ENCODE results near the gene FOXF2.
"Not testable (repeated sequence)": the region's sequence is repeated elsewhere in the genome, so short reads cannot be mapped to it uniquely, and the experiment has no call there.

Gene FOXF2

GRCh38 chr6:1389369-1390132 is at the start of gene FOXF2:
TSS of gene FOXF2 (plus strand) at chr6:1389576. CDS start at chr6:1389948, 372 bp downstream.
- no peak for DNase-seq

DNA sequence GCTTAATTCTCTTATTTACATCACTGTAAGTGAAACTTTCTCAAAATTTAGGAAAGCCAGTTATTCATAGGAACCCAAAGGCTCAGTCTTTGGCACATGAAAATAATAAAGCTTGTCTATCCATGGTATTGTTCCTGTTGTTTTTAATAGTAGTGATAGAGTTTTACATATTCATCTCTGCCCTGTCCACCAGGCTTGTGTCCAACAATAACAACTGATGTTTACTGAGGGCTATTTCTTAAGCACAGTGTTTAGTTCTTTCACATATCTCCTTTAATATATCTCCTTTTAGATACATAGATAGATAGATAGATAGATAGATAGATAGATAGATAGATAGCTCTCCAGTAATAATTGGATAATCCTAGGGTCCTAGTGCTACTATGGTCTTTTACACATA is 43.3 kb upstream of the FOXF2 start:
- no peak for DNase-seq

- no peak for DNase-seq
Observed at GRCh38 chr6:1346558-1347091, 42.8 kb upstream of the FOXF2 start.

GRCh38 chr6:1347161-1347560 is 42.2 kb upstream of the FOXF2 start:
- no peak for DNase-seq

- no peak for DNase-seq
Observed at GRCh38 chr6:1348675-1349074, 40.7 kb upstream of the FOXF2 start.

GRCh38 chr6:1349655-1350054 is 39.7 kb upstream of the FOXF2 start:
- DNase-seq, result no peak

GRCh38 chr6:1351381-1352008 is 37.9 kb upstream of the FOXF2 start:
- DNase-seq, result no peak

GRCh38 chr6:1355068-1355467 is 34.3 kb upstream of the FOXF2 start:
- not testable (repeated sequence) for DNase-seq

GRCh38 chr6:1361717-1362116 is 27.7 kb upstream of the FOXF2 start:
- not testable (repeated sequence) for DNase-seq

DNA sequence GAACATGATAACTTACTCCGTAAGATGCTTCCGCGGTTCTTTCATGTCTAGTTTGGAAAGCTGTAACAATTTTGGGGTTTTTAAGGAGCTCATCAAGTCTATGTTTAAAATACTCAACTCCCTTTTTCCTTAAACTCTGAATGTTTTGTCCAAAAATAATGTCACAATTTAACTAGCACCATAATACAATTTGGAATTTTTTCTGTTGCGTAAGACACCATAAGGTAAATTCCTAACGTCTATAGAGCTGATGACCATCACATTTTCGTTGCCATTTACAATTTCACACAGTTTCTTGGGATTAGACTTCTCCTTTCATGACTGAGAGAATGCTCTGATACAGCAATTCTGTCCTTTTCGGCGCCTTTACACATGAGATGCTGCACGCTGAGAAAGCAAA is 26.7 kb upstream of the FOXF2 start:
- DNase-seq, result no peak

GRCh38 chr6:1363298-1363697 is 26.1 kb upstream of the FOXF2 start:
- no peak for DNase-seq

DNA sequence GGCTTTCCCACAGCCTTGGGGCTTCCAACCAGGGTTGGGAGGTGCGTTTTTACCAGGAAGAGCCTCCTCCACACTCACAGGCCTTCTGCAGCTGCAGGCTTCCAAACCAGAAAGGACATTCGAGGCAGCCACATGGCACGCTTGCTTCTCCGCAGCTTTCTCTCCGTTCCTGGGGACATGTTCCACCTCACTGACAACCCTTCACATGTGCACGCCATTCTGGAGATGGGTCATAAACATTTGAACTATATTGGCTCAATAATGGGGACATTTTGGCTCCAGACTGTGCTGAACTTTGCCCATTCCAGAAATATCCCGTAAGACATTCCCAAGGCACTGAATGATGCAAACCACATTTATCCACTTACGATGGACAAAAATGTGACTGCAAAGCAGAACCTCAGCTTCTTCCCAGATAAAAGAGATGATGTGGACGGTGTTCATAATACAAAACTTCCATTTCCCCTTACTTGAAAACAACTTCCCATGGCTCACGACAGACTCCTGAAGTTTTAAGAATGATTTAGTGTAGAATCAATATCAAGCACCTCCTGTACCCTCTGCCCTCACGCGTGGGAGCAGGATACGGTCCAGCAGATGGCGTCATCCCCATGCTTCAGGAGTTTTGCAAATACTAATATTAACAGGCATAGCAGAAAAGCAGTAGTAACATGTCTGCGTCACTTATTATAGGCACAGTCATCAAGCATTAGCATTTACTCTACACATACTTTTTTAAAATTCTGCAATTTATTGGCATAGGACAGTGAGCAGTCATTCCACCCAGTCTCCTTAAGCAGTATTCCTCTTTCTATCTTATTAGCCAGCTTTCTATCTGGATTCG is 25.4 kb upstream of the FOXF2 start:
- peak; percentile 45 for DNase-seq

DNA sequence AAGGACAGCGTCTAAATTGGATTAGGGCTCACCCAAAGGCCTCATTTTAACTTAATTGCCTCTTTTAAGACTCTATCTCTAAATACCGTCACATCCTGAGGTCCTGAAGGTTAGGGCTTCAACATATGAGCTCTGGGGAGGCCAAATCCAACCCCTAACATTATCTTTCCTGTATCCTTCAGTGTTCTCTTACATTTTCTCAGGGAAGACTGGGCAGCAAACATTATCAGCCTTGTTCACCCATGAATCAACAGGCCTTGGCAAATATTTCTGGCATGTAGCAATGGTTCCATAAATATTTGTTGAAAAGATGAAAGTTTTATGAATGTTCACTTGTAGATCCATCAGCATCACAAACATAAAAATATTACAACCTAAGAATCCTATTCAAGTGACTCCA is 24.6 kb upstream of the FOXF2 start:
- no peak for DNase-seq

- no peak for DNase-seq
Observed at GRCh38 chr6:1365686-1366085, 23.7 kb upstream of the FOXF2 start.

DNA sequence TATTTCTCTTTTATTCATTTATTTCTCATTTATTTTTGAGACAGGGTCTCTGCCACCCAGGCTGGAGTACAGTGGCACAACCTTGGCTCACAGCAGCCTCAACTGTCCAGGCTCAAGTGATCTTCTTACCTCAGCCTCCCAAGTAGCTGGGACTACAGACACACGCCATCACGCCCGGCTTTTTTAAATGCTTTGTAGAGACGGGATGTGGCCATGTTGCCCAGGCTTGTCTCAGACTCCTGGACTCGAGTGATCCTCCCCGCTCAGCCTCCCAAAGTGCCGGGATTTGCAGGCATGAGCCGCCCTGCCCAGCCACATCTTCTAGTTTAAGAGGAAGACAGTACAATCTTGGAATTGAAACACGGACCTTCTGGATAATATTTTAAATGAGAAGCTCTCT is 21.6 kb upstream of the FOXF2 start:
- DNase-seq, result no peak

DNA sequence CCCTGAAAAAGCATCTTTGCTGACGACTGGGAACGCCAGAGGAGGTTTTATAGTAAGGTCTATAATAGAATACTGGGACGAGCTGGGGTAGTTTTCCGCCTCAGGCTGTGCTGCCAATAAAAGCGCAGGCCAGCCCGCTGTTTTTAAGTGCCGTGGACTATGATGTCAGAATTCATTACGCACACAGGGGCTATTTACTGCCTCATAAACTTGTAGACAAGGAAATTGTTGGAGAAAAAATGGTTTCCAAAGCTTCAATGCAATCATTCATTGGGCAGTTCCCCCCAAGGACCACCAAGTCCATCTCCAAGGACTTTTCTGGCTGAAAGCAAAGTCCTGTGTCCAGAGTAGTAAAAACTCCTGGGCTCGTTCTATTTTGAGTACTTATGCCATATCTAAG is 20.4 kb upstream of the FOXF2 start:
- no peak for DNase-seq

- not testable (repeated sequence) for DNase-seq
Observed at GRCh38 chr6:1369695-1370094, 19.7 kb upstream of the FOXF2 start.

- no peak for DNase-seq
Observed at GRCh38 chr6:1371933-1372332, 17.4 kb upstream of the FOXF2 start.

- DNase-seq, result no peak
Observed at GRCh38 chr6:1372690-1373089, 16.7 kb upstream of the FOXF2 start.

DNA sequence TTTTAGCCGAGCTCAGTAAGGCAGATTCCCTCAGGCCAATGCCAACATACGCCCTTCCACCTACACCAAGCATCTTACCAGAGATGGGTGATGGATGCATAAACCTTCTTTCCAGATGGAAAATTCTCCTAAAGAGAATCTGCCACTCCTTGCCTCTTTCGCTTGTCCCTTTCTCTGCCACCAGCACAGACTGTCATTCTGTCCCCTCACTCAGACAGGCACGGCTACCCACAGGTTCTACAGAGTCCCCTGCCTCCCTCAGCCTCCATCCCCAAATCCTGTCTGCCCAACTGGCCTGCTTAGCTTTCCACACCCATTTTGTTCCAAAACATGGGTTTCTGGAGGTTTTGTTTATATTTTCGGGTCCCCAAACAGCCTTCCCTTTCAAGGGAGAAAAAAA is 12.7 kb upstream of the FOXF2 start:
- DNase-seq, result no peak

GRCh38 chr6:1377526-1377925 is 11.8 kb upstream of the FOXF2 start:
- DNase-seq, result no peak

DNA sequence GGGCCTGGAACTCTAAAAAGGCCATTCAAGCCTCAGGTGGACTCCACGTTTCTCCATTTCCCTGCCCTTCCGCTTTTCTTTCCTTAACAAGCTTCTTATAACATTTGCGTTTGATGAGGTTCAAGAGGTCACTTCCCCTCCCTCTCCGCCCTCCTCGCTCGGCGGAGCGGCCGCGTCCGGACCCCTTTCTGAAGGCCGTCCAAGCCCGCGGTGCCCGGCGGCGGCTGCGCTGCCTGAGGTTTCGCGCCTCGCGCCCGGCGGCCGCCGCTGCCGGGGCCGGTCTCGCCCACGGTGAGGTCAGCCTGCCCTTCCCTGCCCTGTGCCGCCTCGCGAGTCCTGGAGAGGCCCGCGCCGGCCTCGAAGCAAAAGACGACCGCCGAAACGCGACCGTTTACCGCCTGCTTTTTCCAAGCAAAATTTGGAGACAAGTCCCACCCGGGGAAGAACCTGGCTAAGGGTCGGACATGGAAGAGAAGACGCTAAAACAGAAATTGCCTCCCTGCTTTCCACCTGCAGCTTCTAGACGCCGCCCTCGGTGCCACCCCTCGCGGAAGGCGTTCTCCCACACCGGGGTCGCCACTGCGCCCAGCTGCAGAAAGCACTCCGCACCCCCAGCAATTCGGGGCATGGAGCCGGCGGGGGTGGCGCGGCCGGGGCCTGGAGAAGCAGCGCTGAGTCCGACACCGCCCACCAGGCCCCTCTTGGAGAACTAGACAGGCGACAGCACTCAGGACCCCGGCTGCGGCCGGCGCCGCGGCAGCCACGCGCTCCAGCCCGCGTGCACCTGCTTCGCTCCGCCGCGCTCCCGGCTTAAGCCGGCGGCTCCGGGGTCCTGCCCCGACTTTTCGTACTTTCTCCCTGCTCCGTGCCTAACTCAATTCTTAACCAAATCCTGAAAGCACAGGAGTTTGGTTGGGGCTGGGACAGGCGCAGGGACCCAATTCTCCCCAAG is 11.0 kb upstream of the FOXF2 start:
- no peak for DNase-seq
